Hepatocyte (in vitro differentiated cells): ENCODE results near the gene TCP11L1. TPM values are rescaled to one million over a fixed set of nuclear protein-coding genes. Genes with fewer than 3 reads are reported as not detected.
A peak's percentile ranks its signal among the peaks of the same experiment; 100 is the strongest.

Source experiments
- DNase-seq: peaks from one replicate; pipeline ENCODE4 v3.0.0-alpha.2; 2016; ENCODE audit warnings: low spot score
- H2AFZ ChIP-seq: fragments of 200-600 bp; sonication (generic); 2 replicates; pipeline ENCODE4 v1.6.0; 2016; ENCODE audit warnings: antibody characterized with exemption, mild to moderate bottlenecking
- H3K27ac ChIP-seq: fragments of 200-600 bp; sonication (generic); 2 replicates; pipeline ENCODE4 v1.5.1; 2016; ENCODE audit warnings: mild to moderate bottlenecking
- H3K27me3 ChIP-seq: fragments of 200-600 bp; sonication (generic); 2 replicates; pipeline ENCODE4 v1.6.1; 2016
- H3K36me3 ChIP-seq: fragments of 200-600 bp; sonication (generic); replicated peaks from 2 replicates; pipeline ENCODE4 v1.5.1; 2016; ENCODE audit warnings: low read depth; ENCODE audit not compliant: insufficient read depth
- H3K4me1 ChIP-seq: fragments of 200-600 bp; sonication (generic); 2 replicates; pipeline ENCODE4 v1.5.1; 2016; ENCODE audit warnings: mild to moderate bottlenecking, moderate library complexity; ENCODE audit not compliant: insufficient read depth
- H3K4me2 ChIP-seq: fragments of 200-600 bp; sonication (generic); 2 replicates; pipeline ENCODE4 v1.6.0; 2016
- H3K4me3 ChIP-seq: fragments of 200-600 bp; sonication (generic); 2 replicates; pipeline ENCODE4 v1.5.1; 2016; ENCODE audit warnings: mild to moderate bottlenecking
- H3K79me2 ChIP-seq: fragments of 200-600 bp; sonication (generic); 2 replicates; pipeline ENCODE4 v1.6.0; 2017; ENCODE audit warnings: mild to moderate bottlenecking
- H3K9me2 ChIP-seq: fragments of 200-600 bp; sonication (generic); replicated peaks from 2 replicates; pipeline ENCODE4 v1.6.0; 2017; ENCODE audit warnings: mild to moderate bottlenecking; ENCODE audit not compliant: insufficient read depth
- H3K9me3 ChIP-seq: fragments of 200-600 bp; sonication (generic); 2 replicates; pipeline ENCODE4 v1.5.1; 2016; ENCODE audit warnings: low read depth, mild to moderate bottlenecking
- H4K20me1 ChIP-seq: fragments of 200-600 bp; sonication (generic); 2 replicates; pipeline ENCODE4 v1.6.0; 2016; ENCODE audit warnings: mild to moderate bottlenecking; ENCODE audit not compliant: insufficient read depth, poor library complexity, severe bottlenecking
- EZH2 ChIP-seq: fragments of 200-600 bp; sonication (generic); IDR thresholded peaks from 2 replicates; pipeline ENCODE4 v1.6.1; 2016; ENCODE audit warnings: antibody characterized with exemption, mild to moderate bottlenecking, borderline replicate concordance
- EZH2phosphoT487 ChIP-seq: fragments of 200-600 bp; sonication (generic); IDR thresholded peaks from one replicate; pipeline ENCODE4 v1.6.1; 2018; ENCODE audit warnings: antibody characterized with exemption, mild to moderate bottlenecking, low read depth, moderate library complexity; ENCODE audit not compliant: unreplicated experiment, severe bottlenecking
- WGBS: methylation state at CpG from one replicate; pipeline ENCODE4 v1.1.6; 2016; ENCODE audit warnings: low lambda C conversion rate; ENCODE audit errors: missing lambda C conversion rate; 5-methylcytosine and 5-hydroxymethylcytosine counted together
- polyA plus RNA-seq: library from polyadenylated mRNA; unstranded; fragments of >200 nt; fragmentation: Nextera tagmentation; extraction: Ambion mirVana; gene quantifications from 2 replicates; pipeline ENCODE4 v1.2.1, GENCODE V29; 2016
- total RNA-seq: library from RNA; depleted of rRNA; stranded (reverse); fragments of >200 nt; gene quantifications from 2 replicates; pipeline ENCODE4 v1.2.3, GENCODE V29; 2014
- TF ChIP-seq, protein P1 (sequence below): fragments of 200-600 bp; sonication (generic); IDR thresholded peaks from 2 replicates; pipeline ENCODE4 v1.5.1; 2016; ENCODE audit warnings: antibody characterized with exemption, mild to moderate bottlenecking; ENCODE audit not compliant: poor library complexity

The TCP11L1 gene
- total and polyA plus RNA-seq, 2 experiments from 2014 or later = 9.8 to 25.5 TPM

- TF ChIP-seq, protein P1, sequence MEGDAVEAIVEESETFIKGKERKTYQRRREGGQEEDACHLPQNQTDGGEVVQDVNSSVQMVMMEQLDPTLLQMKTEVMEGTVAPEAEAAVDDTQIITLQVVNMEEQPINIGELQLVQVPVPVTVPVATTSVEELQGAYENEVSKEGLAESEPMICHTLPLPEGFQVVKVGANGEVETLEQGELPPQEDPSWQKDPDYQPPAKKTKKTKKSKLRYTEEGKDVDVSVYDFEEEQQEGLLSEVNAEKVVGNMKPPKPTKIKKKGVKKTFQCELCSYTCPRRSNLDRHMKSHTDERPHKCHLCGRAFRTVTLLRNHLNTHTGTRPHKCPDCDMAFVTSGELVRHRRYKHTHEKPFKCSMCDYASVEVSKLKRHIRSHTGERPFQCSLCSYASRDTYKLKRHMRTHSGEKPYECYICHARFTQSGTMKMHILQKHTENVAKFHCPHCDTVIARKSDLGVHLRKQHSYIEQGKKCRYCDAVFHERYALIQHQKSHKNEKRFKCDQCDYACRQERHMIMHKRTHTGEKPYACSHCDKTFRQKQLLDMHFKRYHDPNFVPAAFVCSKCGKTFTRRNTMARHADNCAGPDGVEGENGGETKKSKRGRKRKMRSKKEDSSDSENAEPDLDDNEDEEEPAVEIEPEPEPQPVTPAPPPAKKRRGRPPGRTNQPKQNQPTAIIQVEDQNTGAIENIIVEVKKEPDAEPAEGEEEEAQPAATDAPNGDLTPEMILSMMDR = no peak
- no peak for TF ChIP-seq EZH2
- TF ChIP-seq EZH2phosphoT487 = no peak
Observed at GRCh38 chr11:33015621-33016551, 23.5 kb upstream of the TCP11L1 start, which contains the start of gene DEPDC7. TSS of gene DEPDC7 (plus strand) at chr11:33015878. CDS start at chr11:33015956, 78 bp downstream.

GRCh38 chr11:33016654-33017053 lies 22.7 kb upstream of the TCP11L1 start:
- Histone ChIP-seq H3K9me2 (no peaks in the 10 kb centered on the region), H3K4me1 (peaks cover 4% of the 10 kb centered on the region), H3K79me2 (peaks cover 13% of the 10 kb centered on the region), H3K4me2 (peak overlapping the region; percentile 81), H3K36me3 (no peaks in the 10 kb centered on the region), H3K27ac (peak overlapping the region; percentile 75), H4K20me1 (no peaks in the 10 kb centered on the region), H3K27me3 (no peaks in the 10 kb centered on the region), H3K4me3 (peak overlapping the region; percentile 61), H3K9me3 (no peaks in the 10 kb centered on the region), H2AFZ (peak overlapping the region; percentile 89)
- no peak for DNase-seq
- TF ChIP-seq, protein P1 = no peak
- TF ChIP-seq EZH2phosphoT487 (no peak), EZH2 (no peak)
- 32% methylated on average over 4 of the region's 4 CpGs for WGBS

More at GRCh38 chr11:33015621-33016551, 23.5 kb upstream of the TCP11L1 start, which contains the start of gene DEPDC7:
- no peaks in the 10 kb centered on the region for H3K27me3 ChIP-seq
- H2AFZ ChIP-seq = peak within 1 kb of the TSS; percentile 89
- peak; percentile 93 for DNase-seq
- no peaks in the 10 kb centered on the region for H3K9me2 ChIP-seq
- peak within 1 kb of the TSS; percentile 61 for H3K4me3 ChIP-seq
- 11% methylated on average over 55 of the region's 89 CpGs for WGBS
- H4K20me1 ChIP-seq = no peaks in the 10 kb centered on the region
- peak within 1 kb of the TSS; percentile 81 for H3K4me2 ChIP-seq
- H3K4me1 ChIP-seq = peaks cover 4% of the 10 kb centered on the region
- no peaks in the 10 kb centered on the region for H3K36me3 ChIP-seq
- H3K9me3 ChIP-seq = no peaks in the 10 kb centered on the region
- H3K79me2 ChIP-seq = peaks cover 13% of the 10 kb centered on the region
- H3K27ac ChIP-seq = peak within 1 kb of the TSS; percentile 75

GRCh38 chr11:33017478-33017877 lies 21.9 kb upstream of the TCP11L1 start:
- Histone ChIP-seq H3K79me2 (peaks cover 13% of the 10 kb centered on the region), H3K9me3 (no peaks in the 10 kb centered on the region), H3K4me1 (peaks cover 2% of the 10 kb centered on the region), H3K36me3 (no peaks in the 10 kb centered on the region), H4K20me1 (no peaks in the 10 kb centered on the region), H3K4me2 (peak overlapping the region; percentile 81), H2AFZ (no peak overlapping the region), H3K27ac (peak overlapping the region; percentile 75), H3K9me2 (no peaks in the 10 kb centered on the region), H3K4me3 (peak overlapping the region; percentile 61), H3K27me3 (no peaks in the 10 kb centered on the region)
- no peak for DNase-seq
- TF ChIP-seq EZH2 (no peak), EZH2phosphoT487 (no peak)
- TF ChIP-seq, protein P1 = no peak
- WGBS = 40% methylated on average over 9 of the region's 9 CpGs
